ENCODE measurements around the gene TUBB4A. TPM values are rescaled to one million over a fixed set of nuclear protein-coding genes. Genes with fewer than 3 reads are reported as not detected.

TUBB4A gene
- total RNA-seq, 3 donors from 2014 or later = 0.48 TPM; not detected in 2

DNA sequence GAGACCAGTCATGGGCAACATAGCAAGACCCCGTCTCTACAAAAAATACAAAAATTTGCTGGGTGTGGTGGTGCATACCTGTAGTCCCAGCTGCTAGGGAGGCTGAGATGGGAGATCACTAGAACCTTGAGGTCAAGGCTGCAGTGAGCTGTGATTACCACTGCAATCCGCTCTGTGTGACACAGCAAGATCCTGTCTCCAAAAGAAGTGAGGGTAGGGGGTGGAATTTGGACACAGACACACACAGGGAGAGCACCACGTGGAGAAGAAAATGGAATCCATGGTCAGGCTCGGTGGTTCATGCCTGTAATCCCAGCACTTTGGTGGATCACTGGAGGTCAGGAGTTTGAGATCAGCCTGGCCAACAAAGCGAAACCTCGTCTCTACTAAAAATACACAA is 37.4 kb upstream of the TUBB4A start:
- intact Hi-C loops (cut with DNase I; ENCODE audit: low total_unique reads) = no loop called here
- TF ChIP-seq, protein P1, sequence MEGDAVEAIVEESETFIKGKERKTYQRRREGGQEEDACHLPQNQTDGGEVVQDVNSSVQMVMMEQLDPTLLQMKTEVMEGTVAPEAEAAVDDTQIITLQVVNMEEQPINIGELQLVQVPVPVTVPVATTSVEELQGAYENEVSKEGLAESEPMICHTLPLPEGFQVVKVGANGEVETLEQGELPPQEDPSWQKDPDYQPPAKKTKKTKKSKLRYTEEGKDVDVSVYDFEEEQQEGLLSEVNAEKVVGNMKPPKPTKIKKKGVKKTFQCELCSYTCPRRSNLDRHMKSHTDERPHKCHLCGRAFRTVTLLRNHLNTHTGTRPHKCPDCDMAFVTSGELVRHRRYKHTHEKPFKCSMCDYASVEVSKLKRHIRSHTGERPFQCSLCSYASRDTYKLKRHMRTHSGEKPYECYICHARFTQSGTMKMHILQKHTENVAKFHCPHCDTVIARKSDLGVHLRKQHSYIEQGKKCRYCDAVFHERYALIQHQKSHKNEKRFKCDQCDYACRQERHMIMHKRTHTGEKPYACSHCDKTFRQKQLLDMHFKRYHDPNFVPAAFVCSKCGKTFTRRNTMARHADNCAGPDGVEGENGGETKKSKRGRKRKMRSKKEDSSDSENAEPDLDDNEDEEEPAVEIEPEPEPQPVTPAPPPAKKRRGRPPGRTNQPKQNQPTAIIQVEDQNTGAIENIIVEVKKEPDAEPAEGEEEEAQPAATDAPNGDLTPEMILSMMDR (IDR thresholded peaks at IDR 0.05) = no peak
- TF ChIP-seq POLR2AphosphoS5 (IDR thresholded peaks at IDR 0.05) (no peak), POLR2A (IDR thresholded peaks at IDR 0.05) (no peak)
- DNase-seq (ENCODE audit: low spot score in 2 of 2) = no peak

DNA sequence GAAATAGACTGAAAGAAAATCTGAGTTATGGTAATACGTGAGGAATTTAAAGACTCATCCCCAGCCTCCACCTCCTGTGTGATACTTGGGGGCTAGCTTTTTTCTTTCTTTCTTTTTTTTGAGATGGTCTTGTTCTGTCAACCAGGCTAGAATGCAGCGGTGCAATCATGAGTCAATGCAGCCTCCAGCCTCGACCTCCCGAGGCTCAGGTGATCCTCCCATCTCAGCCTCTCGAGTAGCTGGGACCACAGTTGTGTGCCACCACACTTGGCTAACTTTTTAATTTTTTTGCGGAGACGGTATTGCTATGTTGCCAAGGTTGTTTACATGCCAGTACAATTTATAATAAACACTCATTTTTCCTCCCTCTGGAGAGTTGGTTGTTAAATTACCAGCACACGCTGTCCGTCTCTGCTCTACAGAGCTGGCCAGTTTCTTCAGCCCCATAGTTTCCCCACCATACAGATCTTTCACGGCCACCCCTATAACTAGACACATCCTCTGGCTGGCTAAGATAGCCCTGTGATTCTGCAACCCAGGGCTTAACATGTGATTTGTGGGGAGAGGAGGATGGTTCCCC is 33.5 kb upstream of the TUBB4A start:
- H3K27me3 ChIP-seq = peaks cover 0 to 25% of the 10 kb centered on the region in 2 donors
- TF ChIP-seq POLR2AphosphoS5 (IDR thresholded peaks at IDR 0.05) (no peak), POLR2A (IDR thresholded peaks at IDR 0.05) (no peak)
- TF ChIP-seq, protein P1 (IDR thresholded peaks at IDR 0.05) = no peak

More for the DNA sequence above, 37.4 kb upstream of the TUBB4A start:
- H3K27ac ChIP-seq = no peak overlapping the region
- H3K4me1 ChIP-seq = no peaks in the 10 kb centered on the region
- H3K36me3 ChIP-seq = no peaks in the 10 kb centered on the region
- no peaks in the 10 kb centered on the region for H3K9me3 ChIP-seq
- H3K4me3 ChIP-seq = no peak overlapping the region
- H3K27me3 ChIP-seq = peaks cover 0 to 6% of the 10 kb centered on the region in 2 donors

GRCh38 chr19:6534451-6535093 is 32.5 kb upstream of the TUBB4A start:
- intact Hi-C loops (cut with DNase I; ENCODE audit: low total_unique reads) = no loop called here
- no peak for DNase-seq (ENCODE audit: low spot score in 2 of 2)

More for the DNA sequence above, 33.5 kb upstream of the TUBB4A start:
- no peak overlapping the region for H3K27ac ChIP-seq
- H3K4me1 ChIP-seq = no peaks in the 10 kb centered on the region
- DNase-seq (ENCODE audit: low spot score in 2 of 2) = no peak
- intact Hi-C loops (cut with DNase I; ENCODE audit: low total_unique reads) = no loop called here
- no peaks in the 10 kb centered on the region for H3K36me3 ChIP-seq
- no peaks in the 10 kb centered on the region for H3K9me3 ChIP-seq
- H3K4me3 ChIP-seq = no peak overlapping the region

GRCh38 chr19:6533746-6534418 is 31.8 kb upstream of the TUBB4A start:
- Histone ChIP-seq H3K4me3 (no peak overlapping the region), H3K27me3 (peaks cover 0 to 25% of the 10 kb centered on the region in 2 donors), H3K27ac (no peak overlapping the region), H3K9me3 (no peaks in the 10 kb centered on the region), H3K4me1 (no peaks in the 10 kb centered on the region), H3K36me3 (no peaks in the 10 kb centered on the region)
- TF ChIP-seq POLR2AphosphoS5 (IDR thresholded peaks at IDR 0.05) (no peak), POLR2A (IDR thresholded peaks at IDR 0.05) (no peak)
- TF ChIP-seq, protein P1 (IDR thresholded peaks at IDR 0.05) = no peak
- intact Hi-C loops (cut with DNase I; ENCODE audit: low total_unique reads) = no loop called here
- DNase-seq (ENCODE audit: low spot score in 2 of 2) = no peak

More at GRCh38 chr19:6534451-6535093, 32.5 kb upstream of the TUBB4A start:
- Histone ChIP-seq H3K27me3 (peaks cover 0 to 25% of the 10 kb centered on the region in 2 donors), H3K4me1 (no peaks in the 10 kb centered on the region), H3K9me3 (no peaks in the 10 kb centered on the region), H3K27ac (no peak overlapping the region), H3K36me3 (no peaks in the 10 kb centered on the region), H3K4me3 (no peak overlapping the region)
- TF ChIP-seq POLR2A (IDR thresholded peaks at IDR 0.05) = no peak
- TF ChIP-seq POLR2AphosphoS5 (IDR thresholded peaks at IDR 0.05) = no peak
- TF ChIP-seq, protein P1 (IDR thresholded peaks at IDR 0.05) = no peak

DNA sequence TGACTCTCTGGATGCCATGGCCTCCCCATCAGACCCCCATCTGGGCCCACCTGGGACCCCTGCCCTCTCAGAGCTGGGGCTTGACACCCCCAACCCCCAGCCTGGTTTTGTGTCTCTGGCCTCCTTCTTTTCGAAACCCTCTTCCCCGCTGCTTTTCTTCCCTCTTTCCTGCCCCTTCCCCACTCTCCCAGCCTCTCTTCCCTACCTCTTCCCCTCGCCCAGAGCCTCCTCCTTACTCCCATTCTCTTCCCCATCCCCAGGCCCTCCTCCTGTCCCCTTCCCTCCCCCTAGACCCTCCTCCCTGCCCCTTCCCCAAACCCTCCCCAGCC is 30.9 kb upstream of the TUBB4A start:
- DNase-seq (ENCODE audit: low spot score in 2 of 2) = no peak
- Histone ChIP-seq H3K4me1 (no peaks in the 10 kb centered on the region), H3K4me3 (no peak overlapping the region), H3K9me3 (no peaks in the 10 kb centered on the region), H3K27ac (no peak overlapping the region), H3K27me3 (peaks cover 0 to 25% of the 10 kb centered on the region in 2 donors), H3K36me3 (no peaks in the 10 kb centered on the region)
- TF ChIP-seq POLR2AphosphoS5 (IDR thresholded peaks at IDR 0.05) (no peak), POLR2A (IDR thresholded peaks at IDR 0.05) (no peak)
- TF ChIP-seq, protein P1 (IDR thresholded peaks at IDR 0.05) = no peak
- intact Hi-C loops (cut with DNase I; ENCODE audit: low total_unique reads) = no loop called here
